Measurements from ENCODE around the gene PLD1. TPM values are rescaled to one million over a fixed set of nuclear protein-coding genes. Genes with fewer than 3 reads are reported as not detected.

PLD1 gene
- total RNA-seq, 1 donor from 2014 or later: 1.0 TPM

DNA sequence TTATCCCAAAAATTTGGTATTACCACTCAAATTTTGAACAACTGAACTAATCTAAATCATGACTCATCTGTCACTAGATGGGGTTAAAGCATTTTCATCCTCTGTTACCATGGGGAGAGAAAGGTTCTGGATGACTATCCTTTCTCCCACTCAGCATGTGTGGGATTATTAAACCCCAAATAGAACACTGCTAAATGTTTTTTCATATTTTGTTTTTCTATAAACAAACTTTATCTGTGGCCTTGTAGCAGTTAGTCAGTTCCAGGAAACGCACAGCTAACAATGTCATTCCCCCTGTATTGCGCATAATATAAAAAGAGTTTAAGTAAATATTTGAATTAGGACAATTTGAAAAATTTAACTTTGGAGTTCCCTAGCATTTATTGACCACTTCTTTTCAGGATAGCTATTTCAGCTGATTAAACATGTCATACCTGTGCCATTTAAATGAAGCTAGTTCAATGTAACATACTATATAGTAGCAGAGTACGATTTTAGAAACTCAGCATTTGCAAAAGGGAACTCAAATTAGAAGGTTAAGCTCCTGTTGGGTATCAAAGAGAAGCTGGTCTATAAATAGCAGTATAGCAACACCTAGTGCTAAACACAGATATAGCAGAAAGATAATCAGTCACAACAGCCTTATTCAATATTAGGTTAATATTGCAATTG, 23.6 kb upstream of the PLD1 start:
- no peaks in the 10 kb centered on the region for H3K9me3 Mint-ChIP-seq

DNA sequence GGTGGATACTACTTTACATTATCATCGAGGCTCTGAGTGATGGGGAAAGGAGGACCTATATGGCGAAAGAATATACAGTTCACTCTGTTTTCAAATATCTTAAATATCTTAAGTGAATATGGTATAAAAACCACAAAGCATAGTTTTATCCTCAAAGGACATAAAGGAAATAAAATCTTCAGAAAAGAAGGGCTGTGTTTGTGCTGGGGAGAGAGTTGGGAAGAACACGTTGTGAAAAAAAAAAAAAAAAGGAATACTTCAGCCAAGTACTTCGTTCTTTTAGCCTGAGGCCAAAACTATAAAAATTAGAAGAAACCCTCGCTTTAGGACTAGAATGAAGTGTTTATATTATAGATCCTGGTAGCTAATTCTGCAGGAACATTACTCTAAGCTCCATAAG, 22.7 kb upstream of the PLD1 start:
- intact Hi-C loops (cut with micrococcal nuclease): no loop called here
- H3K27me3 Mint-ChIP-seq (ENCODE audit: low read depth): peaks cover 34% of the 10 kb centered on the region
- H3K4me1 Mint-ChIP-seq (ENCODE audit: low read depth): peaks cover 2% of the 10 kb centered on the region
- no peak overlapping the region for H3K27ac Mint-ChIP-seq
- H3K9me3 Mint-ChIP-seq: no peaks in the 10 kb centered on the region
- no peak for DNase-seq (ENCODE audit: low spot score)
- no peak overlapping the region for H3K4me3 Mint-ChIP-seq (ENCODE audit: low read depth)
- no peaks in the 10 kb centered on the region for H3K36me3 Mint-ChIP-seq (ENCODE audit: low read depth)

More for the DNA sequence above, 23.6 kb upstream of the PLD1 start:
- DNase-seq (ENCODE audit: low spot score): no peak
- intact Hi-C loops (cut with micrococcal nuclease): loop anchor here (2.0 kb wide), 1 partner anchor 187 kb away; no protein-coding TSS in a partner anchor
- Mint-ChIP-seq H3K4me1 (ENCODE audit: low read depth) (no peaks in the 10 kb centered on the region), H3K27me3 (ENCODE audit: low read depth) (peaks cover 38% of the 10 kb centered on the region), H3K4me3 (ENCODE audit: low read depth) (no peak overlapping the region), H3K36me3 (ENCODE audit: low read depth) (no peaks in the 10 kb centered on the region), H3K27ac (no peak overlapping the region)

- peaks cover 36% of the 10 kb centered on the region for H3K27me3 Mint-ChIP-seq (ENCODE audit: low read depth)
- intact Hi-C loops (cut with micrococcal nuclease): no loop called here
- peaks cover 6% of the 10 kb centered on the region for H3K4me1 Mint-ChIP-seq (ENCODE audit: low read depth)
- no peak overlapping the region for H3K27ac Mint-ChIP-seq
- no peaks in the 10 kb centered on the region for H3K9me3 Mint-ChIP-seq
- no peak overlapping the region for H3K4me3 Mint-ChIP-seq (ENCODE audit: low read depth)
- H3K36me3 Mint-ChIP-seq (ENCODE audit: low read depth): no peaks in the 10 kb centered on the region
- no peak for DNase-seq (ENCODE audit: low spot score)
Measured at GRCh38 chr3:171831936-171832335, 21.7 kb upstream of the PLD1 start.

DNA sequence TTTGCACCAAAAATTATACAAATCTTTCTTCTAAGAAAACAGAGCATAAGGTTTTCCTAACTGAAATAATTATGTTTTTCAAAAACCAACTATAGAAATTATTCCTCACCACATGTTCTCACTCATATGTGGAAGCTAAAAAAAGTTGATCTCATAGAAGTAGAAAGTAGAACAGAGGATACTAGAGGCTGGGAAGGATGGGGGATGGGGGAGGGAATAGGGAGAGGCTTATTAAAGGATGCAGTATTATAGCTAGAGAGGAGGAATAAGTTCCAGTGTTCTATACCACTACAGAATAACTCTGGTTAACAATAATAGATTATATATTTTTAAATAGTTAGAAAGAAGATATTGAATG, 20.2 kb upstream of the PLD1 start:
- Mint-ChIP-seq H3K36me3 (ENCODE audit: low read depth) (no peaks in the 10 kb centered on the region), H3K27me3 (ENCODE audit: low read depth) (peaks cover 37% of the 10 kb centered on the region), H3K9me3 (no peaks in the 10 kb centered on the region), H3K4me3 (ENCODE audit: low read depth) (no peak overlapping the region), H3K4me1 (ENCODE audit: low read depth) (peaks cover 6% of the 10 kb centered on the region), H3K27ac (no peak overlapping the region)
- DNase-seq (ENCODE audit: low spot score): no peak
- intact Hi-C loops (cut with micrococcal nuclease): no loop called here

- Mint-ChIP-seq H3K27ac (no peak overlapping the region), H3K36me3 (ENCODE audit: low read depth) (no peaks in the 10 kb centered on the region), H3K27me3 (ENCODE audit: low read depth) (peaks cover 38% of the 10 kb centered on the region), H3K4me3 (ENCODE audit: low read depth) (no peak overlapping the region), H3K4me1 (ENCODE audit: low read depth) (peaks cover 6% of the 10 kb centered on the region), H3K9me3 (no peaks in the 10 kb centered on the region)
- DNase-seq (ENCODE audit: low spot score): no peak
- intact Hi-C loops (cut with micrococcal nuclease): no loop called here
Measured at GRCh38 chr3:171829841-171830517, 19.7 kb upstream of the PLD1 start.

GRCh38 chr3:171828902-171829770, 18.9 kb upstream of the PLD1 start:
- Mint-ChIP-seq H3K4me3 (ENCODE audit: low read depth) (no peak overlapping the region), H3K27me3 (ENCODE audit: low read depth) (peaks cover 43% of the 10 kb centered on the region), H3K9me3 (no peaks in the 10 kb centered on the region), H3K27ac (no peak overlapping the region), H3K36me3 (ENCODE audit: low read depth) (no peaks in the 10 kb centered on the region), H3K4me1 (ENCODE audit: low read depth) (peaks cover 6% of the 10 kb centered on the region)
- DNase-seq (ENCODE audit: low spot score): no peak
- intact Hi-C loops (cut with micrococcal nuclease): no loop called here

- DNase-seq (ENCODE audit: low spot score): no peak
- intact Hi-C loops (cut with micrococcal nuclease): no loop called here
- Mint-ChIP-seq H3K4me3 (ENCODE audit: low read depth) (no peak overlapping the region), H3K27me3 (ENCODE audit: low read depth) (peaks cover 48% of the 10 kb centered on the region), H3K9me3 (no peaks in the 10 kb centered on the region), H3K4me1 (ENCODE audit: low read depth) (peaks cover 6% of the 10 kb centered on the region), H3K36me3 (ENCODE audit: low read depth) (no peaks in the 10 kb centered on the region), H3K27ac (no peak overlapping the region)
Measured at GRCh38 chr3:171827836-171828458, 17.7 kb upstream of the PLD1 start.

GRCh38 chr3:171827385-171827784, 17.1 kb upstream of the PLD1 start:
- H3K4me1 Mint-ChIP-seq (ENCODE audit: low read depth): peaks cover 6% of the 10 kb centered on the region
- intact Hi-C loops (cut with micrococcal nuclease): no loop called here
- H3K9me3 Mint-ChIP-seq: no peaks in the 10 kb centered on the region
- no peak overlapping the region for H3K27ac Mint-ChIP-seq
- peaks cover 45% of the 10 kb centered on the region for H3K27me3 Mint-ChIP-seq (ENCODE audit: low read depth)
- no peak overlapping the region for H3K4me3 Mint-ChIP-seq (ENCODE audit: low read depth)
- no peak for DNase-seq (ENCODE audit: low spot score)
- no peaks in the 10 kb centered on the region for H3K36me3 Mint-ChIP-seq (ENCODE audit: low read depth)

DNA sequence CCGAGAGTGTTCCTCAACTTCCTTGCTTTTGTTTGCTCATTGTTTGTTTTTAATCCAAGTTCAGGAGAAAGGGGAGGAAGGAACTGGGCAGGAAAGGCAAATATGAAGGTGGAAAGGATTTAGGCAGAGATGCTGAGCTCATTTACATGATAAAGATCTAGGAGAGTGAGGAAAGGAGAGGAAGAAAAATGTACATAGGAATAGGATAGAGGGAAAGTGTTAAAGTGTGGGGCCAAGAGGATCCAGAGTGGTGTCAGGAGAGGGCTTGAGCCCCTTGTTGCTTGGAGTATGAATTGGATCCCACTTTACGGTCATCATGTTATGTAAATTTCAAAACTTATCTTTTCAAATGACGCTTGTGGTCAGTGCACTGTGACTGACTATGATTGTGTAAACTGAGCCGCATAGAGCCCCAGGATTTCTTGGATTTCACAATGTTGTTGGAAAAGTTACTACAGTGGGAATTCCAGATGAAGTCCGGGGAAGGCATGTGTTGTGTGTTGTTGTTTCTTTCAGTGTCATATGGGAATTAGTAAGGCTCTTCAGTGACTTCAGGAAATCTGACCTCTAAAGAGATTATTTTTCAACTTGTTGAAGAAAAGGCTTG, 15.0 kb upstream of the PLD1 start:
- Mint-ChIP-seq H3K4me3 (ENCODE audit: low read depth) (no peak overlapping the region), H3K27ac (no peak overlapping the region), H3K36me3 (ENCODE audit: low read depth) (no peaks in the 10 kb centered on the region), H3K4me1 (ENCODE audit: low read depth) (peaks cover 17% of the 10 kb centered on the region), H3K27me3 (ENCODE audit: low read depth) (peaks cover 40% of the 10 kb centered on the region), H3K9me3 (no peaks in the 10 kb centered on the region)
- DNase-seq (ENCODE audit: low spot score): no peak
- intact Hi-C loops (cut with micrococcal nuclease): no loop called here

GRCh38 chr3:171824824-171825221, 14.5 kb upstream of the PLD1 start:
- Mint-ChIP-seq H3K27me3 (ENCODE audit: low read depth) (peaks cover 37% of the 10 kb centered on the region), H3K4me3 (ENCODE audit: low read depth) (no peak overlapping the region), H3K36me3 (ENCODE audit: low read depth) (no peaks in the 10 kb centered on the region), H3K9me3 (no peaks in the 10 kb centered on the region), H3K27ac (no peak overlapping the region), H3K4me1 (ENCODE audit: low read depth) (peaks cover 17% of the 10 kb centered on the region)
- intact Hi-C loops (cut with micrococcal nuclease): no loop called here
- DNase-seq (ENCODE audit: low spot score): no peak

DNA sequence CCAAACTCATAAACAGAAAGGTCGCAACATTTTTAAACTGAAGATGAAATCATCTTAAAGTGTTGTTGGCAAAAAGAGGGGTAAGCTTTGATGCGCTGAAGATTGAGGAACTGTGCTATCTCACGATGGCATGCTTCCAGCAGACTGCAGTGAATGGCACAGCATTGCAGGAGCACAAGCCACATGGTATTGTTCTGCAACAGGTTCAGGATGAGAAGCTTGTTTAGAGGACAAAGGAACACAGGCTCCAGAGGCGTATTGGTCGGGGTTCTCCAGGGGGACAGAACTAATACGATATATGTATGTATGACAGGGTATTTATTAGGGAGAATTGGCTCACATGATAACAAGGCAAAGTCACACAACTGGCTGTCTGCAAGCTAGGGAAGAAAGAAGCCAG, 13.8 kb upstream of the PLD1 start:
- Mint-ChIP-seq H3K9me3 (no peaks in the 10 kb centered on the region), H3K36me3 (ENCODE audit: low read depth) (no peaks in the 10 kb centered on the region), H3K27ac (no peak overlapping the region), H3K4me1 (ENCODE audit: low read depth) (peaks cover 17% of the 10 kb centered on the region), H3K27me3 (ENCODE audit: low read depth) (peaks cover 37% of the 10 kb centered on the region), H3K4me3 (ENCODE audit: low read depth) (no peak overlapping the region)
- no peak for DNase-seq (ENCODE audit: low spot score)
- intact Hi-C loops (cut with micrococcal nuclease): no loop called here

GRCh38 chr3:171822431-171823106, 12.3 kb upstream of the PLD1 start:
- Mint-ChIP-seq H3K36me3 (ENCODE audit: low read depth) (no peaks in the 10 kb centered on the region), H3K27me3 (ENCODE audit: low read depth) (peaks cover 31% of the 10 kb centered on the region), H3K4me3 (ENCODE audit: low read depth) (no peak overlapping the region), H3K27ac (no peak overlapping the region), H3K9me3 (no peaks in the 10 kb centered on the region), H3K4me1 (ENCODE audit: low read depth) (peaks cover 11% of the 10 kb centered on the region)
- DNase-seq (ENCODE audit: low spot score): no peak
- intact Hi-C loops (cut with micrococcal nuclease): no loop called here

Measured in activated T-helper 2 cell treated with anti-CD3 and anti-CD28 coated beads, Interferon-gamma antibody, Interleukin-2, Interleukin-4, amounts not matched to agents 10 μg/mL and 5 μg/mL and 100 μg/mL, durations not matched to agents 14 hours and 24 hours and 36 hours (primary cell).